DND-41 (cell line): ENCODE data around the gene AOPEP.

ENCODE experiments used
- ATAC-seq: fragments of 200-7000 bp; cut with Tn5 transposase; 3 replicates; pipeline ENCODE4 v1.9.1; 2021; ENCODE audit warnings: low read depth; ENCODE audit not compliant: insufficient read depth
- DNase-seq: peaks from one replicate; pipeline ENCODE4 v3.0.0-alpha.2; 2020
- H2AFZ ChIP-seq: 2 replicates; pipeline ENCODE4 v1.6.0; 2012; ENCODE audit warnings: low read depth, low read length
- H3K27ac ChIP-seq: 2 replicates; pipeline ENCODE4 v1.5.1; 2012; ENCODE audit warnings: low read length, inconsistent platforms
- H3K27me3 ChIP-seq: fragments of 200-600 bp; sonication (generic); 2 replicates; pipeline ENCODE4 v1.6.0; 2012; ENCODE audit warnings: low read length, mild to moderate bottlenecking, inconsistent platforms; ENCODE audit not compliant: insufficient read depth, poor library complexity
- H3K36me3 ChIP-seq: 2 replicates; pipeline ENCODE4 v1.5.1; 2012; ENCODE audit warnings: low read length, inconsistent platforms; ENCODE audit not compliant: insufficient read depth
- H3K4me1 ChIP-seq: 2 replicates; pipeline ENCODE4 v1.5.1; 2012; ENCODE audit warnings: mild to moderate bottlenecking, low read length; ENCODE audit not compliant: insufficient read depth
- H3K4me2 ChIP-seq: 2 replicates; pipeline ENCODE4 v1.6.0; 2012; ENCODE audit warnings: mild to moderate bottlenecking, moderate library complexity, low read length, inconsistent platforms; ENCODE audit not compliant: insufficient read depth
- H3K4me3 ChIP-seq, 2 experiments: fragments of 200-600 bp in 1 of 2; shearing (Covaris generic) in 1 of 2; 2 replicates each; pipeline ENCODE4 v1.5.1; 2012 to 2016; ENCODE audit warnings: inconsistent platforms in 2 of 2, low read length in 2 of 2, mild to moderate bottlenecking in 2 of 2, low read depth in 1 of 2, moderate library complexity in 1 of 2
- H3K79me2 ChIP-seq: 2 replicates; pipeline ENCODE4 v1.6.0; 2012; ENCODE audit warnings: low read length, inconsistent platforms; ENCODE audit not compliant: insufficient read depth
- H3K9ac ChIP-seq: 2 replicates; pipeline ENCODE4 v1.6.0; 2012; ENCODE audit warnings: low read depth, mild to moderate bottlenecking, inconsistent platforms, low read length, moderate library complexity
- H3K9me3 ChIP-seq: 2 replicates; pipeline ENCODE4 v1.5.1; 2012; ENCODE audit warnings: low read length, moderate library complexity, mild to moderate bottlenecking, inconsistent platforms; ENCODE audit not compliant: insufficient read depth, severe bottlenecking
- H4K20me1 ChIP-seq: 2 replicates; pipeline ENCODE4 v1.6.0; 2012; ENCODE audit warnings: low read length; ENCODE audit not compliant: insufficient read depth
- CTCF ChIP-seq: IDR thresholded peaks from 2 replicates; pipeline ENCODE4 v1.5.1; 2012; ENCODE audit warnings: borderline replicate concordance, low read length, moderate library complexity, mild to moderate bottlenecking; ENCODE audit not compliant: poor library complexity, severe bottlenecking; ENCODE audit errors: extremely low read depth
- EZH2 ChIP-seq: IDR thresholded peaks from 3 replicates; pipeline ENCODE4 v1.6.1; 2012; ENCODE audit warnings: borderline replicate concordance, low read depth, mild to moderate bottlenecking, moderate library complexity, low read length, inconsistent platforms; ENCODE audit not compliant: severe bottlenecking

The AOPEP gene

GRCh38 chr9:95109456-95109855 lies 383.0 kb downstream of the AOPEP start:
- Histone ChIP-seq H3K4me2 (no peak overlapping the region), H4K20me1 (no peaks in the 10 kb centered on the region), H3K4me1 (no peaks in the 10 kb centered on the region), H3K27ac (no peak overlapping the region), H3K36me3 (peaks cover 5% of the 10 kb centered on the region; the same call in 1 of the 2 replicates), H2AFZ (no peak overlapping the region), H3K9ac (no peak overlapping the region), H3K27me3 (no peaks in the 10 kb centered on the region), H3K9me3 (no peaks in the 10 kb centered on the region), H3K79me2 (no peaks in the 10 kb centered on the region), H3K4me3 (no peak overlapping the region)
- DNase-seq (no peak), ATAC-seq (no peak)
- TF ChIP-seq CTCF (no peak), EZH2 (no peak)

GRCh38 chr9:95110921-95111525 lies 384.5 kb downstream of the AOPEP start:
- Histone ChIP-seq H3K9me3 (no peaks in the 10 kb centered on the region), H3K36me3 (peaks cover 3% of the 10 kb centered on the region; the same call in 1 of the 2 replicates), H4K20me1 (no peaks in the 10 kb centered on the region), H3K4me1 (no peaks in the 10 kb centered on the region), H3K27me3 (no peaks in the 10 kb centered on the region), H2AFZ (no peak overlapping the region), H3K9ac (no peak overlapping the region), H3K27ac (no peak overlapping the region), H3K4me3 (no peak overlapping the region), H3K79me2 (no peaks in the 10 kb centered on the region), H3K4me2 (no peak overlapping the region)
- no peak for ATAC-seq
- TF ChIP-seq EZH2 (no peak), CTCF (no peak)
- no peak for DNase-seq

- Histone ChIP-seq H4K20me1 (no peaks in the 10 kb centered on the region), H3K9me3 (no peaks in the 10 kb centered on the region), H3K4me2 (no peak overlapping the region), H3K9ac (no peak overlapping the region), H3K36me3 (peaks cover 3% of the 10 kb centered on the region; the same call in 1 of the 2 replicates), H3K79me2 (no peaks in the 10 kb centered on the region), H3K27me3 (no peaks in the 10 kb centered on the region), H3K27ac (no peak overlapping the region), H2AFZ (no peak overlapping the region), H3K4me3 (no peak overlapping the region), H3K4me1 (no peaks in the 10 kb centered on the region)
- no peak for TF ChIP-seq EZH2
- TF ChIP-seq CTCF, result no peak
- DNase-seq, result no peak
- ATAC-seq, result no peak
These were observed 385.2 kb downstream of the AOPEP start for GRCh38 chr9:95111716-95112115.
